WTC11 (cell line): ENCODE results near the gene CHST6. TPM values are rescaled to one million over a fixed set of nuclear protein-coding genes. Genes with fewer than 3 reads are reported as not detected.
A peak's percentile ranks its signal among the peaks of the same experiment; 100 is the strongest.
"Not testable (repeated sequence)": the region's sequence is repeated elsewhere in the genome, so short reads cannot be mapped to it uniquely, and the experiment has no call there.

ENCODE experiments used
- ATAC-seq: fragments of 200-7000 bp; cut with Tn5 transposase; 2 replicates; pipeline ENCODE4 v1.10.0; 2021; ENCODE audit warnings: mild to moderate bottlenecking, moderate library complexity
- CTCF ChIA-PET: fragments of 300-600 bp; sonication (Branson Sonifier 250); formaldehyde crosslinking; loops from one replicate; lab custom pipeline; 2021; ENCODE audit warnings: antibody characterized with exemption; lab: Charles Lee
- POLR2A ChIA-PET: fragments of 350-600 bp; sonication (Branson Sonifier 250); formaldehyde crosslinking; loops from one replicate; lab custom pipeline; 2021; ENCODE audit warnings: antibody characterized with exemption; lab: Charles Lee
- DNase-seq: peaks from one replicate; pipeline ENCODE4 v3.0.0; 2021; ENCODE audit warnings: low spot score
- H3K27ac Mint-ChIP-seq: 2 replicates; pipeline ENCODE4 v1.8.0; 2021; ENCODE audit warnings: mixed read lengths
- H3K27me3 Mint-ChIP-seq: 2 replicates; pipeline ENCODE4 v1.8.0; 2021; ENCODE audit warnings: low read depth, mild to moderate bottlenecking, moderate library complexity, mixed read lengths
- H3K36me3 Mint-ChIP-seq: 2 replicates; pipeline ENCODE4 v1.8.0; 2021; ENCODE audit warnings: mixed read lengths
- H3K4me1 Mint-ChIP-seq: 2 replicates; pipeline ENCODE4 v1.8.0; 2022; ENCODE audit warnings: mixed read lengths
- H3K4me3 Mint-ChIP-seq: 2 replicates; pipeline ENCODE4 v1.8.0; 2021; ENCODE audit warnings: mild to moderate bottlenecking, moderate library complexity, mixed read lengths
- H3K9me3 Mint-ChIP-seq: 2 replicates; pipeline ENCODE4 v1.8.0; 2021; ENCODE audit warnings: mixed read lengths
- CREB1 ChIP-seq: sonication (generic); formaldehyde crosslinking; IDR thresholded peaks from 2 replicates; pipeline ENCODE4 v1.8.0; 2023; ENCODE audit warnings: mild to moderate bottlenecking, missing genetic modification reagents
- EMX1 ChIP-seq: fragments of 250-450 bp; sonication (Bioruptor Pico); IDR thresholded peaks from 2 replicates; pipeline ENCODE4 v1.8.0; 2021; ENCODE audit warnings: mild to moderate bottlenecking
- ERG ChIP-seq: fragments of 250-450 bp; sonication (Bioruptor Pico); IDR thresholded peaks from 2 replicates; pipeline ENCODE4 v1.8.0; 2021; ENCODE audit warnings: mild to moderate bottlenecking
- HMGA2 ChIP-seq: fragments of 250-450 bp; sonication (Bioruptor Pico); IDR thresholded peaks from 2 replicates; pipeline ENCODE4 v1.4.0; 2021; ENCODE audit warnings: mild to moderate bottlenecking, moderate library complexity
- KAT7 ChIP-seq: sonication (generic); formaldehyde crosslinking; IDR thresholded peaks from 2 replicates; pipeline ENCODE4 v1.8.1; 2023; ENCODE audit warnings: missing genetic modification reagents, mild to moderate bottlenecking, borderline replicate concordance
- NFATC4 ChIP-seq: fragments of 250-450 bp; sonication (Bioruptor Pico); IDR thresholded peaks from 2 replicates; pipeline ENCODE4 v1.9.0; 2021; ENCODE audit warnings: mild to moderate bottlenecking
- NFYB ChIP-seq: sonication (generic); formaldehyde crosslinking; conservative IDR thresholded peaks from 2 replicates; pipeline ENCODE4 v1.8.0; 2022; ENCODE audit warnings: low read depth, missing genetic modification reagents
- NR3C1 ChIP-seq: sonication (generic); formaldehyde crosslinking; conservative IDR thresholded peaks from 2 replicates; pipeline ENCODE4 v1.8.1; 2023; ENCODE audit warnings: low read depth, mild to moderate bottlenecking, missing genetic modification reagents
- SOX15 ChIP-seq: fragments of 250-450 bp; sonication (Bioruptor Pico); IDR thresholded peaks from 2 replicates; pipeline ENCODE4 v1.9.0; 2021; ENCODE audit warnings: mild to moderate bottlenecking
- TCF7 ChIP-seq: sonication (generic); formaldehyde crosslinking; IDR thresholded peaks from 2 replicates; pipeline ENCODE4 v1.8.0; 2022; ENCODE audit warnings: mild to moderate bottlenecking, low read depth, missing genetic modification reagents, moderate library complexity
- TEAD1 ChIP-seq: sonication (generic); formaldehyde crosslinking; IDR thresholded peaks from 2 replicates; pipeline ENCODE4 v1.8.0; 2022; ENCODE audit warnings: mild to moderate bottlenecking, missing genetic modification reagents
- ZNF121 ChIP-seq: sonication (generic); formaldehyde crosslinking; IDR thresholded peaks from 2 replicates; pipeline ENCODE4 v1.8.0; 2023; ENCODE audit warnings: missing genetic modification reagents
- ZNF263 ChIP-seq: sonication (generic); formaldehyde crosslinking; IDR thresholded peaks from 2 replicates; pipeline ENCODE4 v1.8.1; 2022; ENCODE audit warnings: low read depth, mild to moderate bottlenecking, moderate library complexity, missing genetic modification reagents
- ZNF425 ChIP-seq: fragments of 250-450 bp; sonication (Bioruptor Pico); conservative IDR thresholded peaks from 2 replicates; pipeline ENCODE4 v1.9.0; 2021; ENCODE audit warnings: mild to moderate bottlenecking
- total RNA-seq: library from RNA; stranded (reverse); gene quantifications from 3 replicates; pipeline ENCODE4 v1.2.3, GENCODE V29; 2021
- TF ChIP-seq, protein P1 (sequence below): sonication (generic); formaldehyde crosslinking; IDR thresholded peaks from 2 replicates; pipeline ENCODE4 v1.8.1; 2022; ENCODE audit warnings: mild to moderate bottlenecking, missing genetic modification reagents, moderate library complexity, borderline replicate concordance
- TF ChIP-seq, protein P2 (sequence below): sonication (generic); formaldehyde crosslinking; IDR thresholded peaks from 2 replicates; pipeline ENCODE4 v1.8.1; 2023; ENCODE audit warnings: mild to moderate bottlenecking, missing genetic modification reagents, moderate library complexity
- TF ChIP-seq, protein P3 (sequence below): sonication (generic); formaldehyde crosslinking; conservative IDR thresholded peaks from 2 replicates; pipeline ENCODE4 v1.8.1; 2023; ENCODE audit warnings: mild to moderate bottlenecking, low read depth, missing genetic modification reagents, moderate library complexity

CHST6 gene
- total RNA-seq, 1 experiment from 2014 or later: 20.2 TPM

DNA sequence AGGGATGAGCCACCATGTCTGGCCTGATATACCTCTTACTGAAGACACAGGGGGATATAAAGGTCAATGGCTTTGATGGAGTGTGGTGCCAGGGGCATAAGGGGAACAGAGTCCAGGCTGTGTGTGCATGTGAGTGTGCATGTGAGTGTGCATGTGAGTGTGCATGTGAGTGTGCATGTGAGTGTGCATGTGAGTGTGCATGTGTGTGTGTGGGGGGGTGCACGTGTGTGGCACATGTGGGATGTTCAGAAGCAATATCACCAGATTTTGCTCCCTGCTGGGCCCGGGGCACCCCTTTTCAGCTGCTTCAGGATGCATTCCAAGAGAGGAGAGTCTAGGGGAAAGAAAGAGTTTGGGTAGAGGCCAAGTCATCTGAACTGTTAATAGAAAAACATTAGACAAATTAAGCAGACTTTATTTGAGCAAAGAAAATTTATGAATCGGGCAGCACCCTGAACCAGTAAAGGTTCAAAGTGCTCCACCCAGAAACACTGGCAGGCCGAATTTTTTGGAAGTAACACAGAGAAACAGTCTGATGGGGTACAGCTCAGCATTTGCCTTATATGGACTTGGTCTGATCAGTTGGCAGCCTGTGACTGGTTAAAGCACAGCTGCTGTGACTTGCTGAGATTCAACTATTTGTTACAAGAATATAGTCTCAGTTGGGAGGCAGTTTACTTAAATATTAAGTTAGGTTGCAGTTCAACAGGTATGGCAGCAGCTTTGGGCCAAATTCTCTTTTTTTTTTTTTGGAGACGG is 31.0 kb upstream of the CHST6 start:
- H3K27ac Mint-ChIP-seq: no peak overlapping the region

DNA sequence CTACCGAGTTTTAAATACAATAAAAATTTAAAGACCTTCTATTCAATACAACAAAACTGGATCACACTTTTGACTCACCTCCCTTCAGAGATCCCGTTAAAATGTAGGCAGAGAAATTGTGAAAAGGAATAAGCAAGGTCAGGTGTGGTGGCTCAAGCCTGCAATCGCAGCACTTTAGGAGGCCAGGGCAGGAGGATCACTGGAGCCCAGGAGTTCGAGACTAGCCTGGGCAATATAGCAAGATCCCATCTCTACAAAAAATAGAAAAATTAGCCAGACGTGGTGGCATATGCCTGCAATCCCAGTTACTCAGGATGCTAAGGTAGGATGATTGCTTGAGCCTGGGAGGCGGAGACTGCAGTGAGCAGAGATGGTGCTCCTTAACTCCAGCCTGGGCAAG is 23.9 kb upstream of the CHST6 start:
- ATAC-seq: no peak
- Mint-ChIP-seq H3K27ac (peak overlapping the region; percentile 65; the same call in 1 of the 2 replicates), H3K4me3 (no peak overlapping the region), H3K4me1 (peaks cover 16% of the 10 kb centered on the region), H3K9me3 (no peaks in the 10 kb centered on the region), H3K36me3 (no peaks in the 10 kb centered on the region), H3K27me3 (no peaks in the 10 kb centered on the region)
- TF ChIP-seq ZNF121 (CRISPR knock-in tag) (peak; percentile 83), NFATC4 (CRISPR knock-in tag) (no peak)
- POLR2A ChIA-PET: interaction anchor here (0.9 kb wide), 1 partner anchor 14 kb away, joined by 3 read pairs; no protein-coding TSS in a partner anchor
- CTCF ChIA-PET: interaction anchor here (2.4 to 3.5 kb wide), 4 partner anchors 11 to 48 kb away, joined by 19 to 91 read pairs (median 56); partner anchors contain the start of gene CHST6
- no peak for DNase-seq

More for the DNA sequence above, 31.0 kb upstream of the CHST6 start:
- Mint-ChIP-seq H3K9me3 (peaks cover 5% of the 10 kb centered on the region; the same call in 1 of the 2 replicates), H3K4me1 (0 out of 2 replicates have a peak, but pooled peaks cover 2% of the 10 kb centered on the region), H3K4me3 (no peak overlapping the region)
- no peak for TF ChIP-seq HMGA2 (CRISPR knock-in tag)
- TF ChIP-seq, all 79 proteins: peak for 0
- Mint-ChIP-seq H3K36me3 (no peaks in the 10 kb centered on the region), H3K27me3 (no peaks in the 10 kb centered on the region)
- DNase-seq: no peak
- ChIA-PET POLR2A (interaction anchor here (0.8 kb wide), 1 partner anchor 24 kb away, joined by 4 read pairs; no protein-coding TSS in a partner anchor), CTCF (interaction anchor here (0.6 to 0.9 kb wide), 2 partner anchors 9 to 737 kb away, joined by 3 to 5 read pairs; no protein-coding TSS in a partner anchor)
- no peak for ATAC-seq

GRCh38 chr16:75516189-75516966 is 21.1 kb upstream of the CHST6 start:
- ATAC-seq (peak; percentile 10), DNase-seq (peak; percentile 39)
- Mint-ChIP-seq H3K4me3 (peak overlapping the region; percentile 77), H3K4me1 (peaks cover 16% of the 10 kb centered on the region), H3K27ac (peak overlapping the region; percentile 71)
- H3K9me3 Mint-ChIP-seq, H3K36me3 Mint-ChIP-seq, H3K27me3 Mint-ChIP-seq: not testable (repeated sequence)
- 0 out of 2 replicates have a peak, but pooled peaks have one; percentile 28 for TF ChIP-seq ZNF263
- POLR2A ChIA-PET: interaction anchor here (0.9 to 2.0 kb wide), 10 partner anchors 8 to 131 kb away, joined by 3 to 24 read pairs (median 5); partner anchors contain the start of genes CFDP1, CHST6, KARS1 and TERF2IP
- CTCF ChIA-PET: interaction anchor here (0.6 to 3.5 kb wide), 54 partner anchors 8 to 327 kb away, joined by 3 to 91 read pairs (median 8); partner anchors contain the start of genes ADAT1, CFDP1, CHST5 and CHST6

GRCh38 chr16:75514296-75514695 is 19.1 kb upstream of the CHST6 start:
- ChIA-PET CTCF (interaction anchor here (1.3 kb wide), 1 partner anchor 49 kb away, joined by 3 read pairs; the partner anchor contains the start of gene TMEM170A), POLR2A (no interaction called here)
- DNase-seq (no peak), ATAC-seq (no peak)
- no peak overlapping the region for H3K4me3 Mint-ChIP-seq
- H3K9me3 Mint-ChIP-seq: no peaks in the 10 kb centered on the region
- H3K27me3 Mint-ChIP-seq: no peaks in the 10 kb centered on the region
- peaks cover 13% of the 10 kb centered on the region for H3K4me1 Mint-ChIP-seq
- H3K27ac Mint-ChIP-seq: no peak overlapping the region
- H3K36me3 Mint-ChIP-seq: no peaks in the 10 kb centered on the region
- TF ChIP-seq NFYB (CRISPR knock-in tag) (no peak), TEAD1 (CRISPR knock-in tag) (no peak), CREB1 (CRISPR knock-in tag) (no peak), ERG (no peak), NR3C1 (CRISPR knock-in tag) (no peak), ZNF121 (CRISPR knock-in tag) (no peak), TCF7 (CRISPR knock-in tag) (no peak), ZNF425 (CRISPR knock-in tag) (no peak), KAT7 (CRISPR knock-in tag) (no peak), SOX15 (CRISPR knock-in tag) (no peak), EMX1 (CRISPR knock-in tag) (no peak)
- TF ChIP-seq, protein P1, sequence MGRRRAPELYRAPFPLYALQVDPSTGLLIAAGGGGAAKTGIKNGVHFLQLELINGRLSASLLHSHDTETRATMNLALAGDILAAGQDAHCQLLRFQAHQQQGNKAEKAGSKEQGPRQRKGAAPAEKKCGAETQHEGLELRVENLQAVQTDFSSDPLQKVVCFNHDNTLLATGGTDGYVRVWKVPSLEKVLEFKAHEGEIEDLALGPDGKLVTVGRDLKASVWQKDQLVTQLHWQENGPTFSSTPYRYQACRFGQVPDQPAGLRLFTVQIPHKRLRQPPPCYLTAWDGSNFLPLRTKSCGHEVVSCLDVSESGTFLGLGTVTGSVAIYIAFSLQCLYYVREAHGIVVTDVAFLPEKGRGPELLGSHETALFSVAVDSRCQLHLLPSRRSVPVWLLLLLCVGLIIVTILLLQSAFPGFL (CRISPR knock-in tag): no peak
- TF ChIP-seq, protein P2, sequence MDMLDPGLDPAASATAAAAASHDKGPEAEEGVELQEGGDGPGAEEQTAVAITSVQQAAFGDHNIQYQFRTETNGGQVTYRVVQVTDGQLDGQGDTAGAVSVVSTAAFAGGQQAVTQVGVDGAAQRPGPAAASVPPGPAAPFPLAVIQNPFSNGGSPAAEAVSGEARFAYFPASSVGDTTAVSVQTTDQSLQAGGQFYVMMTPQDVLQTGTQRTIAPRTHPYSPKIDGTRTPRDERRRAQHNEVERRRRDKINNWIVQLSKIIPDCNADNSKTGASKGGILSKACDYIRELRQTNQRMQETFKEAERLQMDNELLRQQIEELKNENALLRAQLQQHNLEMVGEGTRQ (CRISPR knock-in tag): no peak
- TF ChIP-seq, protein P3, sequence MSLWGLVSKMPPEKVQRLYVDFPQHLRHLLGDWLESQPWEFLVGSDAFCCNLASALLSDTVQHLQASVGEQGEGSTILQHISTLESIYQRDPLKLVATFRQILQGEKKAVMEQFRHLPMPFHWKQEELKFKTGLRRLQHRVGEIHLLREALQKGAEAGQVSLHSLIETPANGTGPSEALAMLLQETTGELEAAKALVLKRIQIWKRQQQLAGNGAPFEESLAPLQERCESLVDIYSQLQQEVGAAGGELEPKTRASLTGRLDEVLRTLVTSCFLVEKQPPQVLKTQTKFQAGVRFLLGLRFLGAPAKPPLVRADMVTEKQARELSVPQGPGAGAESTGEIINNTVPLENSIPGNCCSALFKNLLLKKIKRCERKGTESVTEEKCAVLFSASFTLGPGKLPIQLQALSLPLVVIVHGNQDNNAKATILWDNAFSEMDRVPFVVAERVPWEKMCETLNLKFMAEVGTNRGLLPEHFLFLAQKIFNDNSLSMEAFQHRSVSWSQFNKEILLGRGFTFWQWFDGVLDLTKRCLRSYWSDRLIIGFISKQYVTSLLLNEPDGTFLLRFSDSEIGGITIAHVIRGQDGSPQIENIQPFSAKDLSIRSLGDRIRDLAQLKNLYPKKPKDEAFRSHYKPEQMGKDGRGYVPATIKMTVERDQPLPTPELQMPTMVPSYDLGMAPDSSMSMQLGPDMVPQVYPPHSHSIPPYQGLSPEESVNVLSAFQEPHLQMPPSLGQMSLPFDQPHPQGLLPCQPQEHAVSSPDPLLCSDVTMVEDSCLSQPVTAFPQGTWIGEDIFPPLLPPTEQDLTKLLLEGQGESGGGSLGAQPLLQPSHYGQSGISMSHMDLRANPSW (CRISPR knock-in tag): no peak
